GM18870 (cell line): Measurements from ENCODE around the gene ZNF576.
"Not testable (repeated sequence)": the region's sequence is repeated elsewhere in the genome, so short reads cannot be mapped to it uniquely, and the experiment has no call there.

ENCODE experiments used
- ATAC-seq: cut with Tn5 transposase; IDR thresholded peaks from one replicate; pipeline ENCODE4 v1.9.1; 2021; ENCODE audit warnings: moderate library complexity; ENCODE audit not compliant: unreplicated experiment

ZNF576 gene

GRCh38 chr19:43644181-43644580 is 47.8 kb downstream of the ZNF576 start:
- no peak for ATAC-seq

DNA sequence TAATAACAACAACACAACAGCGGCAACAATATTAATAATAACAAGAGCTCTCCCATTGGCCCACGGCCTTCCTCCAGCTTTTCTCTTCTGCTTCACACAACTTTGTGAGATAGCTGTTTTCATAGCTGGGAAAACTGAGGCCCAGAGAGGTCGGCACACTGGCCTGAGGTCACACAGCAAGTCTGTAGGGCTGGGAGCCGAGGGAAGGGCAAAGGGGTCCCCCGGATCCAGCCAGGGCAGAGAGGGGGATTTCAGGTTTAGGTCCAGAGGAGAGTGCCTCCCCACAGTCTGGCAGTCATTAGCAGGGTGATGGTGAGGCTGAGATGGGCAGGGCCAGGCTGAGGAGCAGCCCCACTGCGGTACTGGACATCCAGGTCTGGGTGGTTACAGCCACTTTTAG is 52.2 kb downstream of the ZNF576 start:
- ATAC-seq: no peak

DNA sequence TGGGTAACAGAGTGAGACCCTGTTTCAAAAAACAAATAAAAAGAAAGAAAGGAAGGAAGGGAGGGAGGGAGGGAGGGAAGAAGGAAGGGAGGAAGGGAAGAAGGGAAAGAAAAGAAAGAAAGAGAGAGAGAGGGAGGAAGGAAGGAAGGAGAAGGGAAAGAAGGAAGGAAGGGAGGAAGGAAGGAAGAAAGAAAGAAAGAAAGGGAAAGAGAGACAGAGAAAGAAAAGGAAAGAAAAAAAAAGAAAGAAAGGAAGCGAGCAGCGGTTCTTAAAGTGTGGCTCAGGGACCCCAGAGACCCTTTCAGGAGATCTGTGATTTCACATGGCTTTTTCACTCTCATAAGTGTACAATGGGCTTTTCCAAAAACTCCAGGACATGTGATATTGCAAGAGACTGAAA is 53.1 kb downstream of the ZNF576 start:
- ATAC-seq: no peak

DNA sequence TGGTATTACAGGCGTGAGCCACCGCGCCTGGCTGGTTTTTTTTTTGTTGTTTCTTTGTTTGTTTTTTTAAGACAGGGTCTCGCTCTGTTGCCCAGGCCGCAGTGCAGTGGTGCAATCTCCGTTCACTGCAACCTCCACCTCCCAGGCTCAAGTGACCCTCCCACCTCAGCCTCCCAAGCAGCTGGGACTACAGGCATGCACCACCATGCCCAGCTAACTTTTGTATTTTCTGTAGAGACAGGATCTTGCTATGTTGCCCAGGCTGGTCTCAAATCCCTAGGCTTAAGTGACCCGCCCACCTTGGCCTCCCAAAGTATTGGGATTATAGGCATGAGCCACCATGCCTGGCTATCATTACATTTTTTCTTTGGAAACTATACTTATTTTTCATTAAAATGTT is 53.9 kb downstream of the ZNF576 start:
- ATAC-seq: not testable (repeated sequence)
